ENCODE results near the gene ARHGEF11.

The ARHGEF11 gene

GRCh38 chr1:156951371-156951770 is 94.2 kb downstream of the ARHGEF11 start:
- no peak for DNase-seq (ENCODE audit: low read depth in 2 of 2)

- DNase-seq (ENCODE audit: low read depth in 2 of 2): no peak
Measured at GRCh38 chr1:156949127-156949526, 96.4 kb downstream of the ARHGEF11 start.

- DNase-seq (ENCODE audit: low read depth in 2 of 2): no peak
Measured at GRCh38 chr1:156948708-156949107, 96.8 kb downstream of the ARHGEF11 start.

- DNase-seq (ENCODE audit: low read depth in 2 of 2): no peak
Measured at GRCh38 chr1:156947818-156948525, 97.6 kb downstream of the ARHGEF11 start.

- DNase-seq (ENCODE audit: low read depth in 2 of 2): no peak
Measured at GRCh38 chr1:156947127-156947526, 98.4 kb downstream of the ARHGEF11 start.

GRCh38 chr1:156945881-156946661 is 99.5 kb downstream of the ARHGEF11 start:
- no peak for DNase-seq (ENCODE audit: low read depth in 2 of 2)

GRCh38 chr1:156944848-156945247 is 100.7 kb downstream of the ARHGEF11 start:
- no peak for DNase-seq (ENCODE audit: low read depth in 2 of 2)

- no peak for DNase-seq (ENCODE audit: low read depth in 2 of 2)
Measured at GRCh38 chr1:156944268-156944667, 101.3 kb downstream of the ARHGEF11 start.

GRCh38 chr1:156943756-156944155 is 101.8 kb downstream of the ARHGEF11 start:
- no peak for DNase-seq (ENCODE audit: low read depth in 2 of 2)

GRCh38 chr1:156942576-156942975 is 103.0 kb downstream of the ARHGEF11 start:
- no peak for DNase-seq (ENCODE audit: low read depth in 2 of 2)

- DNase-seq (ENCODE audit: low read depth in 2 of 2): no peak
Measured at GRCh38 chr1:156942176-156942575, 103.4 kb downstream of the ARHGEF11 start.

- DNase-seq (ENCODE audit: low read depth in 2 of 2): no peak
Measured at GRCh38 chr1:156941675-156942074, 103.9 kb downstream of the ARHGEF11 start.

- no peak for DNase-seq (ENCODE audit: low read depth in 2 of 2)
Measured at GRCh38 chr1:156939786-156940334, 105.7 kb downstream of the ARHGEF11 start.

GRCh38 chr1:156938813-156939212 is 106.7 kb downstream of the ARHGEF11 start:
- DNase-seq (ENCODE audit: low read depth in 2 of 2): no peak

- no peak for DNase-seq (ENCODE audit: low read depth in 2 of 2)
Measured at GRCh38 chr1:156937883-156938282, 107.7 kb downstream of the ARHGEF11 start.

GRCh38 chr1:156936721-156937220 is 108.8 kb downstream of the ARHGEF11 start:
- DNase-seq (ENCODE audit: low read depth in 2 of 2): no peak

GRCh38 chr1:156936191-156936590 is 109.4 kb downstream of the ARHGEF11 start:
- DNase-seq (ENCODE audit: low read depth in 2 of 2): no peak

- DNase-seq (ENCODE audit: low read depth in 2 of 2): no peak
Measured at GRCh38 chr1:156935505-156936128, 109.9 kb downstream of the ARHGEF11 start.

GRCh38 chr1:156933136-156933535 is 112.4 kb downstream of the ARHGEF11 start:
- no peak for DNase-seq (ENCODE audit: low read depth in 2 of 2)

- DNase-seq (ENCODE audit: low read depth in 2 of 2): no peak
Measured at GRCh38 chr1:156931974-156932710, 113.4 kb downstream of the ARHGEF11 start.

- DNase-seq (ENCODE audit: low read depth in 2 of 2): no peak
Measured at GRCh38 chr1:156931211-156931952, 114.2 kb downstream of the ARHGEF11 start.
